ENCODE data around the gene TMEM196.

The TMEM196 gene

GRCh38 chr7:19775578-19775977 lies 2.2 kb upstream of the TMEM196 start:
- TF ChIP-seq EZH2phosphoT487 (IDR thresholded peaks at IDR 0.05; ENCODE audit: low read depth) = no peak
- no peak for TF ChIP-seq CTCF (IDR thresholded peaks at IDR 0.05; ENCODE audit: low read depth, low read length)
- H3K4me2 ChIP-seq (ENCODE audit: low read length) = no peak overlapping the region
- no peak overlapping the region for H2AFZ ChIP-seq (ENCODE audit: low read depth, low read length)
- no peak overlapping the region for H3K4me3 ChIP-seq (ENCODE audit: low read length)
- H3K36me3 ChIP-seq (replicated peaks; ENCODE audit: low read depth, low read length) = no peaks in the 10 kb centered on the region
- no peak overlapping the region for H3K27ac ChIP-seq (ENCODE audit: low read length)
- no peaks in the 10 kb centered on the region for H3K9me3 ChIP-seq (ENCODE audit: insufficient read depth, low read length)
- no peaks in the 10 kb centered on the region for H3K4me1 ChIP-seq (ENCODE audit: low read length)
- H3K79me2 ChIP-seq (ENCODE audit: low read length) = no peaks in the 10 kb centered on the region
- H3K9ac ChIP-seq (ENCODE audit: low read length) = no peak overlapping the region
- no peaks in the 10 kb centered on the region for H3K27me3 ChIP-seq (ENCODE audit: low read depth, low read length)
- H4K20me1 ChIP-seq (ENCODE audit: insufficient read depth, low read length) = no peaks in the 10 kb centered on the region

GRCh38 chr7:19772306-19772705 lies 1.1 kb downstream of the TMEM196 start:
- no peak overlapping the region for H3K4me3 ChIP-seq (ENCODE audit: low read length)
- no peaks in the 10 kb centered on the region for H4K20me1 ChIP-seq (ENCODE audit: insufficient read depth, low read length)
- H3K9me3 ChIP-seq (ENCODE audit: insufficient read depth, low read length) = no peaks in the 10 kb centered on the region
- no peaks in the 10 kb centered on the region for H3K36me3 ChIP-seq (replicated peaks; ENCODE audit: low read depth, low read length)
- no peaks in the 10 kb centered on the region for H3K27me3 ChIP-seq (ENCODE audit: low read depth, low read length)
- no peaks in the 10 kb centered on the region for H3K79me2 ChIP-seq (ENCODE audit: low read length)
- no peaks in the 10 kb centered on the region for H3K4me1 ChIP-seq (ENCODE audit: low read length)
- H3K27ac ChIP-seq (ENCODE audit: low read length) = no peak overlapping the region
- H3K9ac ChIP-seq (ENCODE audit: low read length) = no peak overlapping the region
- no peak overlapping the region for H3K4me2 ChIP-seq (ENCODE audit: low read length)
- no peak overlapping the region for H2AFZ ChIP-seq (ENCODE audit: low read depth, low read length)
- TF ChIP-seq EZH2phosphoT487 (IDR thresholded peaks at IDR 0.05; ENCODE audit: low read depth) (no peak), CTCF (IDR thresholded peaks at IDR 0.05; ENCODE audit: low read depth, low read length) (no peak)

GRCh38 chr7:19762631-19763030 lies 10.8 kb downstream of the TMEM196 start:
- Histone ChIP-seq H3K36me3 (replicated peaks; ENCODE audit: low read depth, low read length) (no peaks in the 10 kb centered on the region), H3K9me3 (ENCODE audit: insufficient read depth, low read length) (no peaks in the 10 kb centered on the region), H4K20me1 (ENCODE audit: insufficient read depth, low read length) (no peaks in the 10 kb centered on the region), H3K27ac (ENCODE audit: low read length) (no peak overlapping the region), H3K4me2 (ENCODE audit: low read length) (no peak overlapping the region), H3K9ac (ENCODE audit: low read length) (no peak overlapping the region), H3K79me2 (ENCODE audit: low read length) (no peaks in the 10 kb centered on the region), H3K27me3 (ENCODE audit: low read depth, low read length) (no peaks in the 10 kb centered on the region), H3K4me3 (ENCODE audit: low read length) (no peak overlapping the region), H2AFZ (ENCODE audit: low read depth, low read length) (no peak overlapping the region), H3K4me1 (ENCODE audit: low read length) (peaks cover 8% of the 10 kb centered on the region)
- no peak for TF ChIP-seq CTCF (IDR thresholded peaks at IDR 0.05; ENCODE audit: low read depth, low read length)
- TF ChIP-seq EZH2phosphoT487 (IDR thresholded peaks at IDR 0.05; ENCODE audit: low read depth) = no peak

- no peak overlapping the region for H3K27ac ChIP-seq (ENCODE audit: low read length)
These were observed 18.8 kb downstream of the TMEM196 start for GRCh38 chr7:19754521-19755116.

More at GRCh38 chr7:19754521-19755116, 18.8 kb downstream of the TMEM196 start:
- H3K36me3 ChIP-seq (replicated peaks; ENCODE audit: low read depth, low read length) = no peaks in the 10 kb centered on the region
- peaks cover 10% of the 10 kb centered on the region for H3K4me1 ChIP-seq (ENCODE audit: low read length)
- peak overlapping the region; percentile 34 for H3K4me2 ChIP-seq (ENCODE audit: low read length)
- peak overlapping the region; percentile 46; the same call in 1 of the 2 replicates for H2AFZ ChIP-seq (ENCODE audit: low read depth, low read length)
- H3K27me3 ChIP-seq (ENCODE audit: low read depth, low read length) = no peaks in the 10 kb centered on the region
- TF ChIP-seq CTCF (IDR thresholded peaks at IDR 0.05; ENCODE audit: low read depth, low read length) (peak; percentile 65), EZH2phosphoT487 (IDR thresholded peaks at IDR 0.05; ENCODE audit: low read depth) (no peak)
- no peak overlapping the region for H3K4me3 ChIP-seq (ENCODE audit: low read length)
- H3K79me2 ChIP-seq (ENCODE audit: low read length) = no peaks in the 10 kb centered on the region
- no peak overlapping the region; the same call in 1 of the 2 replicates for H3K9ac ChIP-seq (ENCODE audit: low read length)
- H3K9me3 ChIP-seq (ENCODE audit: insufficient read depth, low read length) = no peaks in the 10 kb centered on the region
- H4K20me1 ChIP-seq (ENCODE audit: insufficient read depth, low read length) = no peaks in the 10 kb centered on the region

All from OCI-LY3 (cell line).